ENCODE data around the gene HSPA9.

HSPA9 gene

GRCh38 chr5:138595180-138595795, 20.1 kb upstream of the HSPA9 start:
- DNase-seq = no peak

GRCh38 chr5:138594305-138595058, 19.3 kb upstream of the HSPA9 start:
- DNase-seq = no peak

- no peak for DNase-seq
Measured at GRCh38 chr5:138588013-138588788, 13.0 kb upstream of the HSPA9 start.

- DNase-seq = no peak
Measured at GRCh38 chr5:138585157-138585556, 10.0 kb upstream of the HSPA9 start.

- no peak for DNase-seq
Measured at GRCh38 chr5:138583984-138584637, 8.9 kb upstream of the HSPA9 start.

- no peak for DNase-seq
Measured at GRCh38 chr5:138582959-138583358, 7.8 kb upstream of the HSPA9 start.

GRCh38 chr5:138580777-138581176, 5.6 kb upstream of the HSPA9 start:
- no peak for DNase-seq

- no peak for DNase-seq
Measured at GRCh38 chr5:138580001-138580400, 4.8 kb upstream of the HSPA9 start.

GRCh38 chr5:138579517-138579863, 4.3 kb upstream of the HSPA9 start:
- no peak for DNase-seq

GRCh38 chr5:138577452-138577851, 2.3 kb upstream of the HSPA9 start:
- no peak for DNase-seq

GRCh38 chr5:138574744-138575193, 432 bp downstream of the HSPA9 start:
- no peak for DNase-seq

GRCh38 chr5:138573949-138574670, 1.1 kb downstream of the HSPA9 start:
- no peak for DNase-seq

- DNase-seq = no peak
Measured at GRCh38 chr5:138573223-138573622, 2.0 kb downstream of the HSPA9 start.

- no peak for DNase-seq
Measured at GRCh38 chr5:138570871-138571270, 4.3 kb downstream of the HSPA9 start.

GRCh38 chr5:138569782-138570181, 5.4 kb downstream of the HSPA9 start:
- no peak for DNase-seq

- DNase-seq = no peak
Measured at GRCh38 chr5:138568061-138568824, 7.0 kb downstream of the HSPA9 start.

- no peak for DNase-seq
Measured at GRCh38 chr5:138566792-138567191, 8.4 kb downstream of the HSPA9 start.

- no peak for DNase-seq
Measured at GRCh38 chr5:138565100-138565821, 9.9 kb downstream of the HSPA9 start.

- no peak for DNase-seq
Measured at GRCh38 chr5:138564242-138564641, 11.0 kb downstream of the HSPA9 start.

- no peak for DNase-seq
Measured at GRCh38 chr5:138563340-138564118, 11.7 kb downstream of the HSPA9 start.
